Smooth muscle cell (in vitro differentiated cells): ENCODE results near the gene SLC39A13. TPM values are rescaled to one million over a fixed set of nuclear protein-coding genes. Genes with fewer than 3 reads are reported as not detected.

Experiments
- DNase-seq: peaks from one replicate; lab custom pipeline; 2025; ENCODE audit not compliant: unreplicated experiment; lab: John Stamatoyannopoulos, UW
- H2AFZ ChIP-seq: fragments of 200-600 bp; sonication (generic); 2 replicates; pipeline ENCODE4 v1.6.0; 2016; ENCODE audit warnings: antibody characterized with exemption, low read depth, mild to moderate bottlenecking
- H3F3A ChIP-seq: fragments of 200-600 bp; sonication (generic); 2 replicates; pipeline ENCODE4 v1.6.0; 2017; ENCODE audit warnings: antibody characterized with exemption, low read depth
- H3K27ac ChIP-seq: fragments of 200-600 bp; sonication (generic); 2 replicates; pipeline ENCODE4 v1.5.1; 2016; ENCODE audit warnings: low read depth, mild to moderate bottlenecking
- H3K27me3 ChIP-seq: fragments of 200-600 bp; sonication (generic); 2 replicates; pipeline ENCODE4 v1.6.1; 2016; ENCODE audit warnings: low read depth, mild to moderate bottlenecking
- H3K36me3 ChIP-seq: fragments of 200-600 bp; sonication (generic); 2 replicates; pipeline ENCODE4 v1.5.1; 2016; ENCODE audit warnings: low read depth
- H3K4me1 ChIP-seq: fragments of 200-600 bp; sonication (generic); 2 replicates; pipeline ENCODE4 v1.5.1; 2016; ENCODE audit warnings: low read depth
- H3K4me2 ChIP-seq: fragments of 200-600 bp; sonication (generic); 2 replicates; pipeline ENCODE4 v1.6.0; 2016; ENCODE audit warnings: mild to moderate bottlenecking
- H3K4me3 ChIP-seq: fragments of 200-600 bp; sonication (generic); 2 replicates; pipeline ENCODE4 v1.5.1; 2016; ENCODE audit warnings: mild to moderate bottlenecking
- H3K79me2 ChIP-seq: fragments of 200-600 bp; sonication (generic); 2 replicates; pipeline ENCODE4 v1.6.0; 2016; ENCODE audit warnings: low read depth, mild to moderate bottlenecking
- H3K9ac ChIP-seq: fragments of 200-600 bp; sonication (generic); 2 replicates; pipeline ENCODE4 v1.6.0; 2016; ENCODE audit warnings: low read depth
- H3K9me3 ChIP-seq: fragments of 200-600 bp; sonication (generic); replicated peaks from 2 replicates; pipeline ENCODE4 v1.5.1; 2016; ENCODE audit warnings: low read depth
- H4K20me1 ChIP-seq: fragments of 200-600 bp; sonication (generic); 2 replicates; pipeline ENCODE4 v1.6.0; 2016; ENCODE audit warnings: low read depth
- CTCF ChIP-seq: fragments of 200-600 bp; sonication (generic); IDR thresholded peaks from 2 replicates; pipeline ENCODE4 v1.5.1; 2017; ENCODE audit warnings: borderline replicate concordance, mild to moderate bottlenecking, antibody characterized with exemption; ENCODE audit not compliant: insufficient read depth, poor library complexity, severe bottlenecking
- WGBS: methylation state at CpG from one replicate; pipeline ENCODE4 v1.1.7; 2016; ENCODE audit warnings: low lambda C conversion rate; 5-methylcytosine and 5-hydroxymethylcytosine counted together
- polyA plus RNA-seq: library from polyadenylated mRNA; unstranded; fragments of >200 nt; fragmentation: Nextera tagmentation; extraction: Ambion mirVana; gene quantifications from 2 replicates; pipeline ENCODE4 v1.2.1, GENCODE V29; 2016
- total RNA-seq: library from RNA; depleted of rRNA; stranded (reverse); fragments of >200 nt; gene quantifications from 2 replicates; pipeline ENCODE4 v1.2.3, GENCODE V29; 2014

Gene SLC39A13
- total and polyA plus RNA-seq, 2 experiments from 2014 or later: 56.9 to 143 TPM

- H3F3A ChIP-seq: no peaks in the 10 kb centered on the region
- WGBS: 97% methylated on average over 15 of the region's 15 CpGs
- H3K4me1 ChIP-seq: no peaks in the 10 kb centered on the region
- no peak overlapping the region for H2AFZ ChIP-seq
- H3K4me3 ChIP-seq: no peak overlapping the region
- H3K27me3 ChIP-seq: no peaks in the 10 kb centered on the region
- no peak for TF ChIP-seq CTCF
- no peak overlapping the region for H3K27ac ChIP-seq
- no peaks in the 10 kb centered on the region for H3K79me2 ChIP-seq
- H3K9ac ChIP-seq: no peak overlapping the region
- DNase-seq: no peak
- H3K9me3 ChIP-seq: no peaks in the 10 kb centered on the region
- H3K4me2 ChIP-seq: no peak overlapping the region
- no peaks in the 10 kb centered on the region for H4K20me1 ChIP-seq
- no peaks in the 10 kb centered on the region for H3K36me3 ChIP-seq
Observed at GRCh38 chr11:47360341-47360740, 48.0 kb upstream of the SLC39A13 start.

DNA sequence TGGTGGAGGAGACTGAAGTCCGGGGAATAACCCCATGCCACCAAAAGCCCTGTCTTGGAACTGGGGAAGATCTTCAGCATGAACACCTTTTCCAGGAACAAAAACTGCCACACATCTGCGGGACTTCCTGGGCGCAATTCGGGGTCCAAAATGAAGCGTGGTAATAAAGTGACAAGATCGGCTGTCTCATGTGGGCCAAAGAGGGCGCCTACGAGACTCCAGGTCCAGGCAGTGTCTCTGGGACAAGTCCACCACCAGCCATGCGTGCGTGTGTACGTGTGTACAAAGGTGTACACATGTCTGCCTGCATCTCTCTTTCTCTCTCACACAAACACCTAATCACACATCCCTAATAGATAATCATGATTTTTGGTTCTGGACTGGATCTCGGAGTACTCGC is 47.0 kb upstream of the SLC39A13 start:
- Histone ChIP-seq H3K27me3 (no peaks in the 10 kb centered on the region), H4K20me1 (no peaks in the 10 kb centered on the region), H3K79me2 (no peaks in the 10 kb centered on the region), H3K4me2 (no peak overlapping the region), H3K36me3 (no peaks in the 10 kb centered on the region), H3K4me3 (no peak overlapping the region), H2AFZ (no peak overlapping the region), H3K9me3 (no peaks in the 10 kb centered on the region), H3K27ac (no peak overlapping the region), H3K4me1 (no peaks in the 10 kb centered on the region), H3K9ac (no peak overlapping the region), H3F3A (no peaks in the 10 kb centered on the region)
- no peak for DNase-seq
- whole genome bisulfite sequencing: 90% methylated on average over 13 of the region's 13 CpGs
- TF ChIP-seq CTCF: no peak

GRCh38 chr11:47366020-47366490 is 42.3 kb upstream of the SLC39A13 start:
- Histone ChIP-seq H3K36me3 (no peaks in the 10 kb centered on the region), H2AFZ (no peak overlapping the region), H3K27me3 (no peaks in the 10 kb centered on the region), H3K9me3 (no peaks in the 10 kb centered on the region), H3K4me2 (no peak overlapping the region), H3F3A (no peaks in the 10 kb centered on the region), H3K9ac (no peak overlapping the region), H3K4me1 (no peaks in the 10 kb centered on the region), H3K27ac (no peak overlapping the region), H3K79me2 (no peaks in the 10 kb centered on the region), H3K4me3 (no peak overlapping the region), H4K20me1 (no peaks in the 10 kb centered on the region)
- 90% methylated on average over 1 of the region's 1 CpG for WGBS
- no peak for DNase-seq
- TF ChIP-seq CTCF: no peak

DNA sequence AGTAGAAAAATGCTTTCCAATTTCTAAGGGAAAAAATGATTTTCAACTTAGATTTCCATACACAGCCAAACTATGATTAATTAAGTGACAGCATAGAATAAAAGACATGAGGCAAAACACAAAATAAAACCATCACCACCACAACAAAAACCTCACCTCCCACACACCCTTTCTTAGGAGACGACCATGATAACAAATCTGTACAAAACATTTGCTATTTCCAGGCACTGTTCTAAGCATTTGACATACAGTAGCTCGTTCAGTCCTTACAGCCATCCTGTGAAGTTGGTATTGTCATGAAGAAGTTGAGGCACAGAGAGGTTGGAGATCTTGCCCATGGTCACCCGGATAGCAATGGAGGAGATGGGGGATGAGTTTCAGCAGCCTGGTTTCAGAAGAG is 38.7 kb upstream of the SLC39A13 start:
- DNase-seq: no peak
- Histone ChIP-seq H3K9me3 (no peaks in the 10 kb centered on the region), H3F3A (no peaks in the 10 kb centered on the region), H3K79me2 (no peaks in the 10 kb centered on the region), H3K4me2 (no peak overlapping the region), H3K36me3 (no peaks in the 10 kb centered on the region), H2AFZ (no peak overlapping the region), H3K9ac (no peak overlapping the region), H3K27me3 (no peaks in the 10 kb centered on the region), H3K4me3 (no peak overlapping the region), H3K27ac (no peak overlapping the region), H3K4me1 (no peaks in the 10 kb centered on the region), H4K20me1 (no peaks in the 10 kb centered on the region)
- 64% methylated on average over 3 of the region's 3 CpGs for WGBS
- no peak for TF ChIP-seq CTCF
